HG03175 (cell line): Measurements from ENCODE around the gene AK9.
A peak's percentile ranks its signal among the peaks of the same experiment; 100 is the strongest.
"Not testable (repeated sequence)": the region's sequence is repeated elsewhere in the genome, so short reads cannot be mapped to it uniquely, and the experiment has no call there.

Source experiments
- ATAC-seq: cut with Tn5 transposase; IDR thresholded peaks from one replicate; pipeline ENCODE4 v1.9.1; 2021; ENCODE audit warnings: mild to moderate bottlenecking, moderate library complexity; ENCODE audit not compliant: unreplicated experiment

AK9 gene

GRCh38 chr6:109482905-109483734 lies 207.9 kb downstream of the AK9 start, which contains the start of gene ZBTB24:
Gene ZBTB24, minus strand, starts transcription at chr6:109483219. Its CDS starts 1,193 bp downstream, at chr6:109482026.
- ATAC-seq: peak; percentile 89

GRCh38 chr6:109480993-109481480 lies 210.0 kb downstream of the AK9 start:
- no peak for ATAC-seq

- ATAC-seq: no peak
These were observed 212.0 kb downstream of the AK9 start for GRCh38 chr6:109478841-109479624.

GRCh38 chr6:109478222-109478805 lies 212.7 kb downstream of the AK9 start:
- no peak for ATAC-seq

GRCh38 chr6:109477725-109478124 lies 213.3 kb downstream of the AK9 start:
- ATAC-seq: peak; percentile 55

GRCh38 chr6:109477184-109477583 lies 213.8 kb downstream of the AK9 start:
- ATAC-seq: no peak

GRCh38 chr6:109475625-109476024 lies 215.4 kb downstream of the AK9 start:
- no peak for ATAC-seq

GRCh38 chr6:109474995-109475394 lies 216.0 kb downstream of the AK9 start:
- no peak for ATAC-seq

- ATAC-seq: no peak
These were observed 217.9 kb downstream of the AK9 start for GRCh38 chr6:109473120-109473519.

- peak; percentile 47 for ATAC-seq
These were observed 218.6 kb downstream of the AK9 start for GRCh38 chr6:109472132-109472995.

GRCh38 chr6:109471105-109471810 lies 219.7 kb downstream of the AK9 start:
- no peak for ATAC-seq

GRCh38 chr6:109469591-109470189 lies 221.3 kb downstream of the AK9 start:
- ATAC-seq: no peak

- no peak for ATAC-seq
These were observed 223.3 kb downstream of the AK9 start for GRCh38 chr6:109467696-109468095.

- no peak for ATAC-seq
These were observed 224.6 kb downstream of the AK9 start for GRCh38 chr6:109466212-109466923.

GRCh38 chr6:109465772-109466171 lies 225.2 kb downstream of the AK9 start:
- ATAC-seq: no peak

- no peak for ATAC-seq
These were observed 229.1 kb downstream of the AK9 start for GRCh38 chr6:109461733-109462526.

- not testable (repeated sequence) for ATAC-seq
These were observed 229.8 kb downstream of the AK9 start for GRCh38 chr6:109461205-109461604.
